GM21825 (cell line): ENCODE measurements around the gene CNOT1.
"Not testable (repeated sequence)": the region's sequence is repeated elsewhere in the genome, so short reads cannot be mapped to it uniquely, and the experiment has no call there.

Experiments used
- ATAC-seq: cut with Tn5 transposase; IDR thresholded peaks from one replicate; pipeline ENCODE4 v1.9.1; 2021; ENCODE audit warnings: mild to moderate bottlenecking, moderate library complexity; ENCODE audit not compliant: unreplicated experiment

CNOT1 gene

DNA sequence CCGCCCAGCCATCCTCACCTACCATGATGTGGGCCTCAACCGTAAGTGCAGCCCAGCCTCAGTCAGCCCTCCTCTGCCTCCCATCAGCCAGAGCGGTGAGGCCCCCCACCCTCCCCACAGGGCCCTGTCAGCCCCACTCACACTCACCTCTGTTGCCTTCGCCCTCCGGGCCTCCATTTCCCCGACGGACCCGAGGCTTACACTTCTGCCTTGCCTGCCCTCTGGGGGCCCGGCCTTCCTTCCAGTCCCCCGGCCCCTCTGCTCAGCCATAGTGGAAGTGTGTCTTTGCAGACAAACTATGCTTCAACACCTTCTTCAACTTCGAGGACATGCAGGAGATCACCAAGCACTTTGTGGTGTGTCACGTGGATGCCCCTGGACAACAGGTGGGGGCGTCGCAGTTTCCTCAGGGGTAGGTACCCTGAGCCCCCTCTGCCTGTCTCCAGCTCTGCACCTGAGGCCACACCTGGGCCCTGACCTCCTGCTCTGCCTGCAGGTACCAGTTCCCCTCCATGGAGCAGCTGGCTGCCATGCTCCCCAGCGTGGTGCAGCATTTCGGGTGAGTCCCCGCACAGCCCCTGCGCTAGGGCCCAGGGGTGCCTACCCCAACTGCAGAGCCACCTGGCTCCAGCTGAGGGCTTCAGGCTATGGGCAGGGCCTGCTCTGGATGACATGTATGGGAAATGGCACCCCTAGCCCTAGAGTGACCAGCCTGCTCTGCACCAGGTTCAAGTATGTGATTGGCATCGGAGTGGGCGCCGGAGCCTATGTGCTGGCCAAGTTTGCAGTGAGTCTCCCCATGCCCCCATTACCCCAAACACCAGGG is 125.5 kb downstream of the CNOT1 start:
- ATAC-seq = no peak

DNA sequence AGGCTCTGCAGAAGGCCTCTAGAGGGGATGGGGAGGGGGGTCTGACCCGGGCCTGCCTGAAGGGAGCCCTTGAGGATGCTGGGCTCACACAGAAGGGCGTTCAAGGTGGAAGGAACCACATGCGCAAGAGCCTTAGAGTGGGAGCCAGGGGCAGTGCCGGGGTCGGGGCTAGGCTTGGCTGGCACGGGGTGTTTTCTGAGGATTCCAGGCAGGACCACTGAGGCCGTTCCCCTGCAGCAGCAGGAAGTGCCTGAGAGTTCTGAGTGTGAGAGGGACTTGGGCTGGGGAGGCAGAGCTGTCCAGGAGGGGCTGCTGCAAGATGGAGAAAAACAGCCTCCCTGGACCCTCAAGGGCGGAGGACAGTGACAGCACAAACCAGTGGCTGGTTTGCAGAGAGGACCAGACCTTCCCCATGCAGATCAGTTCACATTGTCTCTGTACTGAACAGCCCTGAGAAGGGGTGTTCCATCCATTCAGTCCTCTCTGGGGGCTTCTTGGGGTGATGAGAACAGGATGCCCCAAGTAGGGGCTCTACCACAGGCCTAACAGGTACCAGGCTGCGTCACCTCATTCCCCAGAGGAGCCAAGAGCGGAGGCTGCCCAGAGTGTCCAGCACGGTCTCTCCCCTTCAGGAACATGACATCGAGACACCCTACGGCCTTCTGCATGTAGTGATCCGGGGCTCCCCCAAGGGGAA is 126.3 kb downstream of the CNOT1 start:
- no peak for ATAC-seq

- no peak for ATAC-seq
Measured at GRCh38 chr16:58502217-58502921, 127.3 kb downstream of the CNOT1 start.

DNA sequence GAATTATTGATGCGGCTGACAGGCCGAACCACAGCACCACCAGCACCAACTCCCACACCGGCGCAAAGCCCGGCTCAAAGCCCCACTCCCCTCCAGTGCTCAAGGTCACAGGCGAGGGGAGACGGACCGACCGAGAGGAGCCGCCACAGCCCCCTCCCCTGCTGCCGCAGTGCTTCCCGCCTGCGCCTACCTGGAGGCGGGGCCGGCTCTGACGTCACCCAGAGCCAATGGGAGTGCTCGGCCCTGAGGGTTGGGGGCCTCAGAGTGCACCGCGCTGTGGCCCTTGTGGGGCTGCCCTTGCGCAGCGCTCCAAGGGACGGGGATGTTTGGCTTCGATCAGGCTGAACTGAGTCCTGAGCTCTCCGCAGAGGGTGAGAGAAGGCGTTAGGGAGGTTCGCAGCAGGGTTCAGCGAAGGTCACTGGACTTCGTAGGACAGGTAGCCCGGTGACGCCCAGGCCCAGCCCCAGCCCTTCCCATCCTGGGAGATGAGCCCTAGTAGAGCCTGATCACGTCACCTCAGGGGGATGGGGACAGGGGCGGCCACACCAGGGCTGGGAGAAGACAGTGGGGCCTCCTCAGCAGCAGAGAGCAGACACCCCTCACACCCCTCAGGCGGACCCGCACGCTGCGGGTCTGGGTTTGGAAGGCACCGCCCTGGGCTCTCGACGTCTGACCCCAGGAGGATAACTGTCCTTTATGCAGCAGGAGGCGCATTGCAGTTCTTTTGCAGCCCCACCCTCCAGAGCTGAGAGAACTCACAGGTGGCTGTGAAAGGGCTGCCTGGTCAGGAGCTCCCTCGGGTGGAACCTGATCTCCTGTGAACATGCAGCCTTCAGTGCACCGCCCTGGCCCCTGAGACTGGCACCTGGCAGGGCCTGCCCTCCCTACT is 128.1 kb downstream of the CNOT1 start:
- ATAC-seq = no peak

GRCh38 chr16:58500430-58501241 is 129.0 kb downstream of the CNOT1 start:
- ATAC-seq = no peak

DNA sequence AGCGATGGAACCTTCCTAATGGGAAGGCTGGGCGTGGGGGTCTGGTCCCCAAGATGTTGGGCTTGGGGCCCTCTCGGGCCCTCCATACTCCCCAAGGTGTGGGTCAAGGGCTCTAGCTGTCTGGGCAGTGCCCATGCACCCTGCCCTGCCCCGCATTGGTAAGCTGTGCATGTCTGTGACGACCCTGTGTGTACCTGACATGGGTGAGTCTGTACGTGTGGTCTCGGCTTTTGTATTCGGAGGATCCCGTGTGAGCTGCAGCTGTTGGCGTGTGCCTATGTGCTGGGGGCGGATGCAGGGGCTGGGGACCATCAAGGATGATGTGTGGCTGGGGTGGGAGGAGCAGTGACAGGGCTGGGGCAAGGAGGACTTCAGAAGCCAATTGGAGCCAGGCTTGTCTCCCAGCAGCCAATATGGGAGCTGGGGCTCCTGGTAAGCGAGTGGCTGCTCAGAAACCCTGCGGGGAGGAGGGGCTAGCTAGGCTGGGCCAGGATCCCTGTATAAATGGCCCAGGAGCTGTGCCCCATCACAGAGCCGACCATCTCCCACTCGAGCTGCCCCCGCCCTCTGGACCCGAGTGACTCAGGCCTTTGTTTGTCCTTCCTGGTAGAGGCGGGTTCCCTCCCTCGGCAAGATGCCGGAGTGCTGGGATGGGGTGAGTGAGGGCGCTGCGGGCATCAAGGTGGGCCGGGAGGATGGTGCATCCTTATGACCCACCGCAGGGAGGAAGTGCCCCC is 129.8 kb downstream of the CNOT1 start, which contains the start of gene NDRG4:
Gene NDRG4, plus strand, starts transcription at position 529 of the 737 bp plus-strand sequence. Its CDS starts 106 bp downstream, at position 635.
- peak; percentile 54 for ATAC-seq

DNA sequence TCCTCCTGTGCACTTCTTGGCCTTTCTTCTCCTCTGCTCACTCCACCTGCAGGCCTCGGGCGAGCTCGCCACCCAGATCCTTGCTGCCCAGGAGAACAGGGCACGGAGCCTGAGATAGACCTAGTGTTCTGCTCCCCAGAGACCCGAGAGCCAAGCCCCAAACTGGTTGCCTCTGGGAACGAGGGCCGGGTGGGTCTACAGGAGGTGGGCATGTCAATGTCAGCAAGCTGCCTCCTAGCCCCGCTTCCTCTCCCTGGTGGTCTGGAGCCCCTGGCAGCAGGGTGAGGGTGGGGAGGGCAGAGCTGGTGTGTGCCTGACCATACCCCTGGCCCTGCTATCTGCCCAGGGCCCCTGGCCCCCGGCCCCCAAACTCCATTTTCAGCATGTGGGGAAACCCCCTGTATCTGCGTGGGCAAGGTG is 130.5 kb downstream of the CNOT1 start:
- no peak for ATAC-seq

DNA sequence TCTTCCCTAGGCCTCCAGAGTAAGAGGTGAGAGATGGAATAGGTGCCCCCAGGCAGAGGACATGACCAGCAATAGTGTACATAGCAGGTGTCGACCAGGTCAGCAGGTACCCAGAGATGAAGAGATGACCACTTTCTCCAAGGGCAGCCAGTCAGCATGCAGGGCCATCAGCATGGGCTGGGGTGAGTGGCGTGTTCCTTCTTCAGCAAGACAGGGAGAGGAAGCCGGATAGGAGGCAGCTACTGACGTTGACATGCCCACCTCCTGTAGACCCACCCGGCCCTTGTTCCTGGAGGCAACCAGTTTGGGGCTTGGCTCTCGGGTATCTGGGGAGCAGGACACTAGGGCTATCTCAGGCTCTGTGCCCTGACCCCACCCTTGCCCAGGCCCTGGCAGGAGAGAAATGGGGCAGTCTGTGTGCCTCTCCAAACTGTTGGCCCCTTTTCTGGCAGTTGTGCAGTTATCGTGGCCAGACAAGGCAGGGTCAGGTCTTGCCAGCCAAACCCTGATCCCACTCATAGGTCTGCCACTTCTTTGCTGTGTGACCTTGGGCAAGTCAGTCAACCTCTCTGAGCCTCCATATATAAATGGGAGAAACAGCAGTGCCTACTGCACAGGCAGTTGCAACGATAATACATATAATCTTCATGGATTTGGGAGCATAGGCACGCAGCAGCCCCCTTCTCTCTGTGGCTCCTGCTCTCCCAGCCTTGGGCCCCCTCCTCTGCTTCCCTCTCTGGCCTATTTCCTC is 131.1 kb downstream of the CNOT1 start:
- no peak for ATAC-seq

GRCh38 chr16:58497935-58498334 is 131.7 kb downstream of the CNOT1 start:
- ATAC-seq = no peak

- ATAC-seq = no peak
Measured at GRCh38 chr16:58497468-58497867, 132.2 kb downstream of the CNOT1 start.

- no peak for ATAC-seq
Measured at GRCh38 chr16:58495521-58496331, 133.9 kb downstream of the CNOT1 start.

DNA sequence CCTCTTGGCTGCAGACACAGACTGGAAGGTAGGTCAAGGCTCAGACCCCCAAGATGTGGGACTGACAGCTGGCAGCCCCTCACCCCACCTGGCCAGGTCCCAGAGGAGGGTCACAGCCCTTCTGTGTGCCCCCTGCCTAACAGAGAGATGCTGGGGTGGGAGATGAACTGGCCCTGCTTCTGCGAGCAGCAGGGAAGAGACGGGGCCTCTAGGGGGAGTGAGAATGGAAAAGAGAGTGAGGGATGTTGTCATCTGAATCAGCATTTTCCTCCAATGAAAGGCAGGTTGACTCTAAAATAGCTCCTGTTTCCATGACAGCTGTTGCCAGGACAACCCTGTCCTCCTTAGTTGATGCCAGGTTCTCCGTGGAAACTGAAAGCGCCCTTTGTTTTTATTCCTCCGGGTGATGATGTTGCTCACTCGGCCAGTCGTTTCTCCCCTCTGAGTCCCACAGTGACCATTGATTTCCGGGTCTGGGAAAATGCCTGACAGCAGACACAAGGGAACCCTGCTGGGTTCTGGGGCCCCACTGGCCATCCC is 134.6 kb downstream of the CNOT1 start:
- ATAC-seq = peak; percentile 74

DNA sequence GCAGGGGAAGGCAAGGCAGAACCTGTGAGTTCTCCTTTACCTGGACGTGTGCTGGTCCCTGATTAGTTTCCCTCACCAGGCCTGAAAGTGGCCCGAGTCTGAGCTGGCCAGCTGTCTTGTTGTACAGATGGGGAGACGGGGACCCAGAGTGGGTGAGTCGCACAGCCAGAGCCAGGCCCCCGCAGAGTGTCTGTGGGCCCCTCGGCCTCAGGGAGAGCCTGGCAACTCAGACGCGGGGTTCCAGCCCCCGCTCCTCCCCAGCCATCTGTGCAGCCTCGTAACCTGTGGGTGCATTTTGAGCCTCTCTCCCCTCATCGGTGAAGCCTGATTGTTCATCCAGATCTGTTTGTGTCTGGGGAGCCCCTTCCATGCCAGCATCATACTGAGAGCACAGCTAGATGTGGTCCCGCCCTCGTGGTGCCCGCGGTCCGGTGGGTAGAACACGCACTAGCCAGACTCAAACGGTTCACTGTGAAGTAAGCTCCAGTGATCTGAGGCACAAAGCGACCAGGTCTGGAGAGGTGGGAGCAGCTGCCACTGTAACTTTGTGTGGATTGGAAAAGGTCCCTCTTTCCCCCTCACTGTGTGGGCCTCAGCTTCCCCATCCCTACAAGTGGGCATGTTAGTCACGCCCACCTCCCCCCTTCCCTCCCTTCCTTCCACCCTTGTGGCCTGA is 135.7 kb downstream of the CNOT1 start:
- no peak for ATAC-seq

DNA sequence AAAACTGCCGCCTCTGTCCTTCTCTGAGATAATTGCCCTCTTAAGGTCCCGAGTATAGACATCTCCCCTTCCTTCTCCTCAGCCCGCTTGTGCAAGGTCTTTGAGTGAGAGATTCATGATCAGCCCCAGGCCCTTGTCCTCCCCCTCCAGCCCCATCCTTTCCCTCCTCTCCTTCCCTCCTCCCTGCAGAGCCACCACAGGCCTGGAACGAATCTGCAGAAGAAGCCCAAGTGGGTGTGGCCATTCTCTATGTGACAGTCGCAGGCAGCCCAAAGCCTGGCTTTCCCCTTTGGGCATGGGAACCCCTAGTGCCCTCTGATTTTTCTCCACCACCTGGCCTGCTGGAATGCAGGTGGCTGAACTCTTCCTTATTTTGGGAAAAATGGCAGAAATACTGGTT is 136.9 kb downstream of the CNOT1 start:
- no peak for ATAC-seq

DNA sequence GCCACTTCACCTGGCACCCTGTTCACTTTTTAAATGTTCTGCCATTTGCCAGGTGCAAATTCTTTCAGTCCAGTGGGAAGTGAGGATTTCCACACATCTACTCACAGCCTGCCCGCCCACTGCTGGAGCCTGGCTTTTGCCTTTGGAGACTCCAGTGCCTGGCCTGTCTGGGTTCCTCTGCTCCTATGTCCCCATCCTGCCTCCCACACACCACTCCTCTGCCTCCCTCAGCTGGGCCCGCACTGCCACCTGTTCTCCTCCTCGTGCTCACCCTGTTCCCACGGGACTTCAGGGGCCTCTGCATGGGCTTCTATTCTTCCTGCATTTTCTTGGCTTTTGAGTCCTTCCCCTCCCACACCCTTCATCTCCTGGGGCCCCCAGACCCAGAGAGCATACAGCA is 137.6 kb downstream of the CNOT1 start:
- ATAC-seq = no peak

DNA sequence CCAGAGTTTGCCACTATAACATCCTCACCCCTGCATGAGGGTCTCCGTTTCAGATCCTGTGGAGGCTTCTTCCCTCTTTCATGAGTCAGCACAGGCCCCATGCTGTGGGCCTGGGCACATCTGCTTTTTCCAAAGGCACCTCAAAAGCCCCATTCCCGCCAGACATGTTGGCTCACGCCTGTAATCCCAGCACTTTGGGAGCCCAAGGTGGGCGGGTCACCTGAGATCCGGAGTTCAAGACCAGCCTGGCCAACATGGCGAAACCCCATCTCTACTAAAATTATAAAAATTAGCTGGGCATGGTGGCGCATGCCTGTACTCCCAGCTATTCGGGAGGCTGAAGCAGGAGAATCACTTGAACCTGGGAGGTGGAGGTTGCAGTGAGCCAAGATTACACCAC is 139.1 kb downstream of the CNOT1 start:
- ATAC-seq = not testable (repeated sequence)

DNA sequence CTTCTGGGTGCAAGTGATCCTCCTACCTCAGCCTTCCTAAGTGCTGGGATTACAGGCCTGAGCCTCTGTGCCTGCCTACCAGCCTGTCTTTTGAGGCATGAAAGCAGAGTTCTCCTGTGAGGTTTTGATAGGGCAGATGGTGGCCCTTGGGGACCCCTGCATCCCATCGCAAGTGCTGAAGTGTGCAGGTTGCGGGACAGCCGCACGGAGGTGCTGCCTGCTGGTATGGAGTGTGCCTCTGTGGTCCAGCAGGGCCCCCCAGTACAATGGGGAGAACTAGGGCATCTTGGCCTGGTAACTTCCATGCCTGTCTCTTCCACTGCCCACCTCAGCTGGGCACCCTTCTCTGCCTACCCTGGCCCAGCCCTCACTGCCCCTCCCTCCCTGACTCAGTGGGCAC is 139.6 kb downstream of the CNOT1 start:
- no peak for ATAC-seq
